Endothelial cell (in vitro differentiated cells): Measurements from ENCODE around the gene SETD7. TPM values are rescaled to one million over a fixed set of nuclear protein-coding genes. Genes with fewer than 3 reads are reported as not detected.

Experiments
- DNase-seq: peaks from one replicate; pipeline ENCODE4 v3.0.0; 2021; ENCODE audit warnings: low spot score
- H3K27ac Mint-ChIP-seq: one replicate; pipeline ENCODE4 v1.8.0; 2021; ENCODE audit warnings: mixed read lengths, inconsistent platforms; ENCODE audit not compliant: unreplicated experiment
- H3K27me3 Mint-ChIP-seq: one replicate; pipeline ENCODE4 v1.8.0; 2021; ENCODE audit warnings: mild to moderate bottlenecking, moderate library complexity, mixed read lengths, inconsistent platforms; ENCODE audit not compliant: unreplicated experiment
- H3K36me3 Mint-ChIP-seq: one replicate; pipeline ENCODE4 v1.8.0; 2021; ENCODE audit warnings: mild to moderate bottlenecking, low read depth, mixed read lengths, inconsistent platforms; ENCODE audit not compliant: unreplicated experiment
- H3K4me1 Mint-ChIP-seq: one replicate; pipeline ENCODE4 v1.8.0; 2021; ENCODE audit warnings: mild to moderate bottlenecking, mixed read lengths, inconsistent platforms; ENCODE audit not compliant: unreplicated experiment
- H3K4me3 Mint-ChIP-seq: one replicate; pipeline ENCODE4 v1.8.0; 2021; ENCODE audit warnings: mild to moderate bottlenecking, mixed read lengths, inconsistent platforms; ENCODE audit not compliant: unreplicated experiment
- H3K9me3 Mint-ChIP-seq: one replicate; pipeline ENCODE4 v1.8.0; 2021; ENCODE audit warnings: mixed read lengths, inconsistent platforms; ENCODE audit not compliant: unreplicated experiment
- total RNA-seq: library from RNA; stranded (reverse); fragmentation: NEBNext Ultra II Directional; extraction: Animal tissue kit (Norgen Biotek cat#: 25700); gene quantifications from one replicate; pipeline ENCODE4 v1.2.1, GENCODE V29; 2021; ENCODE audit not compliant: unreplicated experiment
- TF ChIP-seq, protein P1 (sequence below): fragments of 200-600 bp; sonication (generic); IDR thresholded peaks from one replicate; pipeline ENCODE4 v1.5.0; 2021; ENCODE audit warnings: antibody characterized with exemption; ENCODE audit not compliant: unreplicated experiment

SETD7 gene
- total RNA-seq, 1 donor from 2014 or later: 8.4 TPM

- no peak overlapping the region for H3K27ac Mint-ChIP-seq
- H3K9me3 Mint-ChIP-seq: no peaks in the 10 kb centered on the region
- H3K36me3 Mint-ChIP-seq: no peaks in the 10 kb centered on the region
- no peak overlapping the region for H3K4me3 Mint-ChIP-seq
- H3K4me1 Mint-ChIP-seq: peaks cover 6% of the 10 kb centered on the region
- H3K27me3 Mint-ChIP-seq: no peaks in the 10 kb centered on the region
- TF ChIP-seq, protein P1, sequence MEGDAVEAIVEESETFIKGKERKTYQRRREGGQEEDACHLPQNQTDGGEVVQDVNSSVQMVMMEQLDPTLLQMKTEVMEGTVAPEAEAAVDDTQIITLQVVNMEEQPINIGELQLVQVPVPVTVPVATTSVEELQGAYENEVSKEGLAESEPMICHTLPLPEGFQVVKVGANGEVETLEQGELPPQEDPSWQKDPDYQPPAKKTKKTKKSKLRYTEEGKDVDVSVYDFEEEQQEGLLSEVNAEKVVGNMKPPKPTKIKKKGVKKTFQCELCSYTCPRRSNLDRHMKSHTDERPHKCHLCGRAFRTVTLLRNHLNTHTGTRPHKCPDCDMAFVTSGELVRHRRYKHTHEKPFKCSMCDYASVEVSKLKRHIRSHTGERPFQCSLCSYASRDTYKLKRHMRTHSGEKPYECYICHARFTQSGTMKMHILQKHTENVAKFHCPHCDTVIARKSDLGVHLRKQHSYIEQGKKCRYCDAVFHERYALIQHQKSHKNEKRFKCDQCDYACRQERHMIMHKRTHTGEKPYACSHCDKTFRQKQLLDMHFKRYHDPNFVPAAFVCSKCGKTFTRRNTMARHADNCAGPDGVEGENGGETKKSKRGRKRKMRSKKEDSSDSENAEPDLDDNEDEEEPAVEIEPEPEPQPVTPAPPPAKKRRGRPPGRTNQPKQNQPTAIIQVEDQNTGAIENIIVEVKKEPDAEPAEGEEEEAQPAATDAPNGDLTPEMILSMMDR: no peak
- DNase-seq: no peak
Observed at GRCh38 chr4:139564502-139564901, 8.5 kb upstream of the SETD7 start.

DNA sequence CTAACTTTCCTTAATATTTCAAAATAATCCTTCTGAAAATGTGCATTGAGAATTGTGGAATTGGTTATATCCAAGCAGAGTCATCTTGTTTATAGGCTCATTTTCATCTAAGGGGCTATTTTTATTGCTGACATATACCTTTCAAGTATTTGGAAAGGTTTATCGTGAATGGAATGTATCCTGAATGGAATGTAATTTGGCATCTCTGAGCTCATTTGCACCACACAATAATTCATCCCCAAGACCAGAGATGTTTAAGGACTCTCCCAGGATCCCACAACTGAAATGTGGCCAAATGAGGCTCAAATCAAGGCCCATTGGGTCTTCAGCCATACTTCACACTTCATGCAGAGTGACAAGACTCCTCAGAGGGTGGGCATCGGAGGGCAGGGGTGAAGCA lies 7.5 kb upstream of the SETD7 start:
- DNase-seq: no peak
- TF ChIP-seq, protein P1: no peak
- peaks cover 2% of the 10 kb centered on the region for H3K27me3 Mint-ChIP-seq

GRCh38 chr4:139562839-139563238 lies 6.8 kb upstream of the SETD7 start:
- H3K36me3 Mint-ChIP-seq: no peaks in the 10 kb centered on the region
- H3K9me3 Mint-ChIP-seq: no peaks in the 10 kb centered on the region
- no peak overlapping the region for H3K4me3 Mint-ChIP-seq
- TF ChIP-seq, protein P1: no peak
- no peak for DNase-seq
- H3K4me1 Mint-ChIP-seq: peaks cover 6% of the 10 kb centered on the region
- no peak overlapping the region for H3K27ac Mint-ChIP-seq
- peaks cover 2% of the 10 kb centered on the region for H3K27me3 Mint-ChIP-seq

More for the DNA sequence above, 7.5 kb upstream of the SETD7 start:
- H3K4me3 Mint-ChIP-seq: no peak overlapping the region
- H3K36me3 Mint-ChIP-seq: no peaks in the 10 kb centered on the region
- H3K9me3 Mint-ChIP-seq: no peaks in the 10 kb centered on the region
- H3K27ac Mint-ChIP-seq: no peak overlapping the region
- peaks cover 6% of the 10 kb centered on the region for H3K4me1 Mint-ChIP-seq

DNA sequence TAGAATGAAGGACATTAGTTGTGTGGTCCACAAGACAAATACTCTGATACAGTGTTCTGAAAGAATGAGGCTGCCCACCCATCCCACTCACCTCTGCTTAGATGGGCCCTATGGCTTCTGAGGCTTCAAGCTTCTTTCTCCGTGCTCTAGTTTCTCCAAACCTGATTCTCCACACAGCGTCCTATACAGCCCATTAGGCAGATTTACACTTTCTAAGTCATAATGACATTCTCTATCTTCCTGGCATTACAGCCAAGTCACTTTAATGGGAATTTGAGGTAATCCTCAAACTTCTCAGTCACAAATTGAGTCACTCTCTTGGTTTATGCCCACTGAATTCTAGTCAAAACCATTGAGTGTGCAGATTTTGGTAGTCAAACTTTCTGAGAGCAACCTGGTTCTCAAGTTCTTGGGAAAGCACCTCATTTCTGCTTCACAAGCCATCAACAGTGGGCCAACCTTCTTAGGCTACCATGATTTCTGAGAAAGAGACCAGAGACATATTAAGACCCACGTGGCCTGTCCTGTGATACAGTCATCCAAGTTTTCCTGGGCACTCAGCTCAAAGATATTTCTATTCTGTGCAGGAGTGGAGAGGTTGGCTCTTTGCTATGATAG lies 6.2 kb upstream of the SETD7 start:
- no peak overlapping the region for H3K27ac Mint-ChIP-seq
- H3K9me3 Mint-ChIP-seq: no peaks in the 10 kb centered on the region
- H3K4me1 Mint-ChIP-seq: peaks cover 6% of the 10 kb centered on the region
- DNase-seq: no peak
- TF ChIP-seq, protein P1: no peak
- peaks cover 7% of the 10 kb centered on the region for H3K27me3 Mint-ChIP-seq
- no peaks in the 10 kb centered on the region for H3K36me3 Mint-ChIP-seq
- no peak overlapping the region for H3K4me3 Mint-ChIP-seq

DNA sequence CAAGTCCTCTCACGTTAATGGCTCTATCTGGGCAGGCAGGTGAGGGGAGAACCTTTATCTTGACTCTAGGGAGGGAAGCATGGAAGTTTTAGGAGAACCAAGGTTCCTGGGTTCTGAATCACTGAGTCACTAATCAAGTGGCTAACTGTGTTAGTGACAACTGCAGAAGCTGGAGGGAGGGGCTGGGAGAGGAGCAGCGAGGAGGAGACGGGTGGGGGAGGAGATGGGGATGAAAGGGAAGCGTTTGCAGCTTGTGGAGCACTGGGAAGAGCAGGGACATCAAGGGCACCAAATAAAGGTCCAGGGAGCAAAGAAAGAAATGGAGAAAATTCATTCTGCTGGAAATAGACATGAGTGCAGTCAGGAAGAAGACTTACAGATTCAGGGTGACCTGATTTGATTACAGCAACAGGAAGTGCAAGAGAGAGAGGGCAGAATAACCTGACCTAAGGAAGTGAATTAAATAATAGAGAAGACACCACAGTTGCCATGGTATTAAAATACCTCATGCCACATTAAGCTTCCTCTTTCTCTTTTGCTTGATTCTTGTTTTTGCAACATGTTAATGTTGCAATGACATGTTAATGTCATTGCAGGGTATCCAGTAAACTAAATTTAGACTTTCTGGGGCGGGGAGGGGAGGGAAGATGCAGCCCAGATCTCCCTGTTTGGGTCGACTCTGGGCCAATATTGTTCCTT lies 4.5 kb upstream of the SETD7 start:
- no peaks in the 10 kb centered on the region for H3K36me3 Mint-ChIP-seq
- no peaks in the 10 kb centered on the region for H3K9me3 Mint-ChIP-seq
- H3K27ac Mint-ChIP-seq: no peak overlapping the region
- no peak overlapping the region for H3K4me3 Mint-ChIP-seq
- peaks cover 6% of the 10 kb centered on the region for H3K4me1 Mint-ChIP-seq
- DNase-seq: no peak
- peaks cover 11% of the 10 kb centered on the region for H3K27me3 Mint-ChIP-seq
- TF ChIP-seq, protein P1: no peak
